WTC11 (cell line): Measurements from ENCODE around the gene FMN2. TPM values are rescaled to one million over a fixed set of nuclear protein-coding genes. Genes with fewer than 3 reads are reported as not detected.

Experiments used
- ATAC-seq: fragments of 200-7000 bp; cut with Tn5 transposase; 2 replicates; pipeline ENCODE4 v1.10.0; 2021; ENCODE audit warnings: mild to moderate bottlenecking, moderate library complexity
- CTCF ChIA-PET: fragments of 300-600 bp; sonication (Branson Sonifier 250); formaldehyde crosslinking; loops from one replicate; lab custom pipeline; 2021; ENCODE audit warnings: antibody characterized with exemption; lab: Charles Lee
- POLR2A ChIA-PET: fragments of 350-600 bp; sonication (Branson Sonifier 250); formaldehyde crosslinking; loops from one replicate; lab custom pipeline; 2021; ENCODE audit warnings: antibody characterized with exemption; lab: Charles Lee
- DNase-seq: peaks from one replicate; pipeline ENCODE4 v3.0.0; 2021; ENCODE audit warnings: low spot score
- H3K27ac Mint-ChIP-seq: 2 replicates; pipeline ENCODE4 v1.8.0; 2021; ENCODE audit warnings: mixed read lengths
- H3K27me3 Mint-ChIP-seq: 2 replicates; pipeline ENCODE4 v1.8.0; 2021; ENCODE audit warnings: low read depth, mild to moderate bottlenecking, moderate library complexity, mixed read lengths
- H3K36me3 Mint-ChIP-seq: 2 replicates; pipeline ENCODE4 v1.8.0; 2021; ENCODE audit warnings: mixed read lengths
- H3K4me1 Mint-ChIP-seq: 2 replicates; pipeline ENCODE4 v1.8.0; 2022; ENCODE audit warnings: mixed read lengths
- H3K4me3 Mint-ChIP-seq: 2 replicates; pipeline ENCODE4 v1.8.0; 2021; ENCODE audit warnings: mild to moderate bottlenecking, moderate library complexity, mixed read lengths
- H3K9me3 Mint-ChIP-seq: 2 replicates; pipeline ENCODE4 v1.8.0; 2021; ENCODE audit warnings: mixed read lengths
- AR ChIP-seq: fragments of 250-450 bp; sonication (Bioruptor Pico); IDR thresholded peaks from 2 replicates; pipeline ENCODE4 v1.9.0; 2021; ENCODE audit warnings: mild to moderate bottlenecking
- ATF3 ChIP-seq: sonication (generic); formaldehyde crosslinking; conservative IDR thresholded peaks from 2 replicates; pipeline ENCODE4 v1.8.1; 2022; ENCODE audit warnings: mild to moderate bottlenecking, missing genetic modification reagents
- ATF6 ChIP-seq: sonication (generic); formaldehyde crosslinking; IDR thresholded peaks from 2 replicates; pipeline ENCODE4 v1.8.1; 2023; ENCODE audit warnings: mild to moderate bottlenecking, missing genetic modification reagents
- CBFB ChIP-seq: sonication (generic); formaldehyde crosslinking; IDR thresholded peaks from 2 replicates; pipeline ENCODE4 v1.8.1; 2022; ENCODE audit warnings: mild to moderate bottlenecking, low read depth, missing genetic modification reagents
- GRHL2 ChIP-seq: fragments of 250-450 bp; sonication (Bioruptor Pico); IDR thresholded peaks from 2 replicates; pipeline ENCODE4 v1.8.0; 2022; ENCODE audit warnings: mild to moderate bottlenecking, moderate library complexity; ENCODE audit not compliant: insufficient replicate concordance, severe bottlenecking
- GTF2I ChIP-seq: fragments of 250-450 bp; sonication (Bioruptor Pico); conservative IDR thresholded peaks from 2 replicates; pipeline ENCODE4 v1.4.0; 2021; ENCODE audit warnings: mild to moderate bottlenecking
- IRF1 ChIP-seq: sonication (generic); formaldehyde crosslinking; IDR thresholded peaks from 2 replicates; pipeline ENCODE4 v1.8.0; 2023; ENCODE audit warnings: missing genetic modification reagents
- JAZF1 ChIP-seq: fragments of 250-450 bp; sonication (Bioruptor Pico); IDR thresholded peaks from 2 replicates; pipeline ENCODE4 v1.9.0; 2021; ENCODE audit warnings: moderate library complexity, mild to moderate bottlenecking, inconsistent platforms
- NR1H2 ChIP-seq: sonication (generic); formaldehyde crosslinking; IDR thresholded peaks from 2 replicates; pipeline ENCODE4 v1.9.0; 2021; ENCODE audit warnings: mild to moderate bottlenecking, moderate library complexity, missing genetic modification reagents
- SMAD4 ChIP-seq: sonication (generic); formaldehyde crosslinking; IDR thresholded peaks from 2 replicates; pipeline ENCODE4 v1.8.0; 2022; ENCODE audit warnings: mild to moderate bottlenecking, missing genetic modification reagents
- SP1 ChIP-seq: sonication (generic); formaldehyde crosslinking; conservative IDR thresholded peaks from 2 replicates; pipeline ENCODE4 v1.8.1; 2022; ENCODE audit warnings: missing genetic modification reagents
- TCF7 ChIP-seq: sonication (generic); formaldehyde crosslinking; IDR thresholded peaks from 2 replicates; pipeline ENCODE4 v1.8.0; 2022; ENCODE audit warnings: mild to moderate bottlenecking, low read depth, missing genetic modification reagents, moderate library complexity
- ZBTB21 ChIP-seq: sonication (generic); formaldehyde crosslinking; IDR thresholded peaks from 2 replicates; pipeline ENCODE4 v1.8.1; 2023; ENCODE audit warnings: mild to moderate bottlenecking, missing genetic modification reagents, borderline replicate concordance
- ZBTB43 ChIP-seq: sonication (generic); formaldehyde crosslinking; IDR thresholded peaks from 2 replicates; pipeline ENCODE4 v1.8.1; 2023; ENCODE audit warnings: mild to moderate bottlenecking, missing genetic modification reagents
- ZNF121 ChIP-seq: sonication (generic); formaldehyde crosslinking; IDR thresholded peaks from 2 replicates; pipeline ENCODE4 v1.8.0; 2023; ENCODE audit warnings: missing genetic modification reagents
- ZNF219 ChIP-seq: sonication (generic); formaldehyde crosslinking; IDR thresholded peaks from 2 replicates; pipeline ENCODE4 v1.8.0; 2023; ENCODE audit warnings: missing genetic modification reagents, mild to moderate bottlenecking, borderline replicate concordance
- ZNF232 ChIP-seq: sonication (generic); formaldehyde crosslinking; IDR thresholded peaks from 2 replicates; pipeline ENCODE4 v1.8.0; 2022; ENCODE audit warnings: mild to moderate bottlenecking, missing genetic modification reagents
- total RNA-seq: library from RNA; stranded (reverse); gene quantifications from 3 replicates; pipeline ENCODE4 v1.2.3, GENCODE V29; 2021
- TF ChIP-seq, protein P1 (sequence below): sonication (generic); formaldehyde crosslinking; IDR thresholded peaks from 2 replicates; pipeline ENCODE4 v1.8.0; 2022; ENCODE audit warnings: mild to moderate bottlenecking, missing genetic modification reagents
- TF ChIP-seq, protein P2 (sequence below): sonication (generic); formaldehyde crosslinking; IDR thresholded peaks from 2 replicates; pipeline ENCODE4 v1.8.1; 2023; ENCODE audit warnings: mild to moderate bottlenecking, missing genetic modification reagents, moderate library complexity
- TF ChIP-seq, protein P3 (sequence below): sonication (generic); formaldehyde crosslinking; IDR thresholded peaks from 2 replicates; pipeline ENCODE4 v1.8.1; 2022; ENCODE audit warnings: missing genetic modification reagents, borderline replicate concordance
- TF ChIP-seq, protein P4 (sequence below): sonication (generic); formaldehyde crosslinking; IDR thresholded peaks from 2 replicates; pipeline ENCODE4 v1.8.0; 2022; ENCODE audit warnings: mild to moderate bottlenecking, missing genetic modification reagents
- TF ChIP-seq, protein P5 (sequence below): sonication (generic); formaldehyde crosslinking; IDR thresholded peaks from 2 replicates; pipeline ENCODE4 v1.8.0; 2022; ENCODE audit warnings: mild to moderate bottlenecking, missing genetic modification reagents

FMN2 gene
- total RNA-seq, 1 experiment from 2014 or later: 1.8 TPM

DNA sequence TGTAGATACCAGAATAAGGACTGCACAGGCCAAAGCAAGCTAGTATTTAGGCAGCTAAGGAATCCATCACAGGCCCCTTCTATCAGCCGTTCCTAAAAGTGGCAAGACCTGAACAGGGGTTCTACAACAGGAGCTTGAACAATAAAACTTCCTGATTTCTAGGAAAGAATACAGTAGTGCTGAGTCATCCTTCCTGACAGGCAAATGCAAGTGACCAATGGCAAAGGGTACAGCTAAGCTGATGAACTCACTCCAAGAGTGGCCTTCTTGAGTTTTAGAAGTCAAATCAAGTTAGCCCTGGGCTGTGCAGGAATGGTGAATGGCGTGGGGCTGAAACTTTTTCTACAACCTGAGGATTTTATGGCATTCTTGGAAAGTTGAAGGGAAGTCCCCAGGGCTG is 407.3 kb downstream of the FMN2 start (continued):
- TF ChIP-seq ZNF232 (CRISPR knock-in tag): no peak
- TF ChIP-seq IRF1 (CRISPR knock-in tag): no peak
- TF ChIP-seq, protein P1, sequence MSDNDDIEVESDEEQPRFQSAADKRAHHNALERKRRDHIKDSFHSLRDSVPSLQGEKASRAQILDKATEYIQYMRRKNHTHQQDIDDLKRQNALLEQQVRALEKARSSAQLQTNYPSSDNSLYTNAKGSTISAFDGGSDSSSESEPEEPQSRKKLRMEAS: no peak
- TF ChIP-seq ATF3: no peak
- TF ChIP-seq GTF2I (CRISPR knock-in tag): no peak
- TF ChIP-seq, protein P2, sequence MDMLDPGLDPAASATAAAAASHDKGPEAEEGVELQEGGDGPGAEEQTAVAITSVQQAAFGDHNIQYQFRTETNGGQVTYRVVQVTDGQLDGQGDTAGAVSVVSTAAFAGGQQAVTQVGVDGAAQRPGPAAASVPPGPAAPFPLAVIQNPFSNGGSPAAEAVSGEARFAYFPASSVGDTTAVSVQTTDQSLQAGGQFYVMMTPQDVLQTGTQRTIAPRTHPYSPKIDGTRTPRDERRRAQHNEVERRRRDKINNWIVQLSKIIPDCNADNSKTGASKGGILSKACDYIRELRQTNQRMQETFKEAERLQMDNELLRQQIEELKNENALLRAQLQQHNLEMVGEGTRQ (CRISPR knock-in tag): no peak
- no peak for TF ChIP-seq TCF7 (CRISPR knock-in tag)
- TF ChIP-seq, protein P3, sequence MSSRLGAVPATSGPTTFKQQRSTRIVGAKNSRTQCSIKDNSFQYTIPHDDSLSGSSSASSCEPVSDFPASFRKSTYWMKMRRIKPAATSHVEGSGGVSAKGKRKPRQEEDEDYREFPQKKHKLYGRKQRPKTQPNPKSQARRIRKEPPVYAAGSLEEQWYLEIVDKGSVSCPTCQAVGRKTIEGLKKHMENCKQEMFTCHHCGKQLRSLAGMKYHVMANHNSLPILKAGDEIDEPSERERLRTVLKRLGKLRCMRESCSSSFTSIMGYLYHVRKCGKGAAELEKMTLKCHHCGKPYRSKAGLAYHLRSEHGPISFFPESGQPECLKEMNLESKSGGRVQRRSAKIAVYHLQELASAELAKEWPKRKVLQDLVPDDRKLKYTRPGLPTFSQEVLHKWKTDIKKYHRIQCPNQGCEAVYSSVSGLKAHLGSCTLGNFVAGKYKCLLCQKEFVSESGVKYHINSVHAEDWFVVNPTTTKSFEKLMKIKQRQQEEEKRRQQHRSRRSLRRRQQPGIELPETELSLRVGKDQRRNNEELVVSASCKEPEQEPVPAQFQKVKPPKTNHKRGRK (CRISPR knock-in tag): no peak
- TF ChIP-seq, protein P4, sequence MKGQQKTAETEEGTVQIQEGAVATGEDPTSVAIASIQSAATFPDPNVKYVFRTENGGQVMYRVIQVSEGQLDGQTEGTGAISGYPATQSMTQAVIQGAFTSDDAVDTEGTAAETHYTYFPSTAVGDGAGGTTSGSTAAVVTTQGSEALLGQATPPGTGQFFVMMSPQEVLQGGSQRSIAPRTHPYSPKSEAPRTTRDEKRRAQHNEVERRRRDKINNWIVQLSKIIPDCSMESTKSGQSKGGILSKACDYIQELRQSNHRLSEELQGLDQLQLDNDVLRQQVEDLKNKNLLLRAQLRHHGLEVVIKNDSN (CRISPR knock-in tag): no peak
- no peak for TF ChIP-seq SP1

DNA sequence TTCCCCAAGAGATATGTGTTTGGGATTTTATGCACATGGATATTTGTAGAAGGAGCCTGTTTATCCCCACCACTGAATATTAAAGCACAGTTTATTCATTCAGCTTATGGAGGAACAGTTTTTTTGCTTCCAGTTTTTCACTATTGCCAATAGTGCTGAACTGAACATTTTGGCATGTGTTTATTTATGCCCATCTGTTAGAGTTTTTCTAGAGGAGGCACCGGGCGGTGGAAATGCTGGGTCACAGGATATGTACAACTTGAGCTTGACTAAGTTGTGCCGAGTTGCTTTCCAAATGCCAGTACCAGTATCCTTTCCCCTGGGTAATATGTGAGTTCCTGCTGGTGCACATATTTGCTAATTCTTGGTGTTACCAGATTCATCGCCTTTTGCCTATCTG is 409.0 kb downstream of the FMN2 start:
- no peaks in the 10 kb centered on the region for H3K36me3 Mint-ChIP-seq
- no peak for DNase-seq
- no peak overlapping the region for H3K4me3 Mint-ChIP-seq
- peaks cover 3% of the 10 kb centered on the region; the same call in 1 of the 2 replicates for H3K9me3 Mint-ChIP-seq
- H3K27me3 Mint-ChIP-seq: no peaks in the 10 kb centered on the region
- H3K27ac Mint-ChIP-seq: no peak overlapping the region
- ChIA-PET POLR2A (no interaction called here), CTCF (no interaction called here)
- peaks cover 8% of the 10 kb centered on the region; the same call in 1 of the 2 replicates for H3K4me1 Mint-ChIP-seq
- ATAC-seq: no peak
- no peak for TF ChIP-seq GRHL2 (CRISPR knock-in tag)
- TF ChIP-seq, protein P3 (CRISPR knock-in tag): no peak
- TF ChIP-seq ZNF219 (CRISPR knock-in tag): no peak
- TF ChIP-seq NR1H2 (CRISPR knock-in tag): no peak
- no peak for TF ChIP-seq ZBTB43 (CRISPR knock-in tag)
- no peak for TF ChIP-seq ZBTB21 (CRISPR knock-in tag)
- TF ChIP-seq, protein P5, sequence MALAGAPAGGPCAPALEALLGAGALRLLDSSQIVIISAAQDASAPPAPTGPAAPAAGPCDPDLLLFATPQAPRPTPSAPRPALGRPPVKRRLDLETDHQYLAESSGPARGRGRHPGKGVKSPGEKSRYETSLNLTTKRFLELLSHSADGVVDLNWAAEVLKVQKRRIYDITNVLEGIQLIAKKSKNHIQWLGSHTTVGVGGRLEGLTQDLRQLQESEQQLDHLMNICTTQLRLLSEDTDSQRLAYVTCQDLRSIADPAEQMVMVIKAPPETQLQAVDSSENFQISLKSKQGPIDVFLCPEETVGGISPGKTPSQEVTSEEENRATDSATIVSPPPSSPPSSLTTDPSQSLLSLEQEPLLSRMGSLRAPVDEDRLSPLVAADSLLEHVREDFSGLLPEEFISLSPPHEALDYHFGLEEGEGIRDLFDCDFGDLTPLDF (CRISPR knock-in tag): no peak
- TF ChIP-seq JAZF1 (CRISPR knock-in tag): no peak
- TF ChIP-seq AR: no peak
- no peak for TF ChIP-seq ATF6
- no peak for TF ChIP-seq ZNF121 (CRISPR knock-in tag)
- TF ChIP-seq CBFB (CRISPR knock-in tag): no peak
- TF ChIP-seq SMAD4 (CRISPR knock-in tag): no peak
